Thyroid gland (tissue), 4 donors: ENCODE data around the gene GNG10.

Experiments used
- POLR2A ChIP-seq, 2 donors: fragments of 450-650 bp; IDR thresholded peaks; one replicate each; pipeline ENCODE4 v1.6.1; 2017; ENCODE audit warnings: antibody characterized with exemption in 2 of 2, mild to moderate bottlenecking in 2 of 2, moderate library complexity in 1 of 2
- TF ChIP-seq, protein P1 (sequence below), 6 experiments: fragments of 200-600 bp in 3 of 6; fragments of 450-650 bp in 3 of 6; sonication (generic) in 3 of 6; IDR thresholded peaks; one replicate each; pipeline ENCODE4 v1.5.1; 2016 to 2019; ENCODE audit warnings: antibody characterized with exemption in 6 of 6, mild to moderate bottlenecking in 2 of 6, inconsistent platforms in 1 of 6, moderate library complexity in 1 of 6

DNA sequence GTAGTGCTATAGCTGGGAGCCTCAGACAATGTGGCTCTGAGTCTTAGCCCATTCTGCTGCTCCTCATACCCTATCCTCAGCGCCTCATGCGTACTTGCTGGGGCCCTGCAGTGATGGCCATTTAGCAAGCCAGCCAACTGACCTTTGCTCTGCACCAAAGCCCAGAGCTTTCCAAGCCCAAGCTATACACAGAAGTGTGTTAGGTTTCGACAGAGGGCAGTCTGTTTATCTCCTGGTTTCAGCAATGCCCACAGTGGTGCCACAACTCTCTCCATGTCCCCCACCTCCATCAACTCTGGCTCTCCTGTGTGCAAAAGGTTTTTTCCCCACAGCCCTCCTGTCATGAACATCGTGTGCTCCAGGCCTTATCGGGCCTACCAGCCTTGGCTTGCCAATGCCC is 16.9 kb downstream of the GNG10 start:
- TF ChIP-seq, protein P1, sequence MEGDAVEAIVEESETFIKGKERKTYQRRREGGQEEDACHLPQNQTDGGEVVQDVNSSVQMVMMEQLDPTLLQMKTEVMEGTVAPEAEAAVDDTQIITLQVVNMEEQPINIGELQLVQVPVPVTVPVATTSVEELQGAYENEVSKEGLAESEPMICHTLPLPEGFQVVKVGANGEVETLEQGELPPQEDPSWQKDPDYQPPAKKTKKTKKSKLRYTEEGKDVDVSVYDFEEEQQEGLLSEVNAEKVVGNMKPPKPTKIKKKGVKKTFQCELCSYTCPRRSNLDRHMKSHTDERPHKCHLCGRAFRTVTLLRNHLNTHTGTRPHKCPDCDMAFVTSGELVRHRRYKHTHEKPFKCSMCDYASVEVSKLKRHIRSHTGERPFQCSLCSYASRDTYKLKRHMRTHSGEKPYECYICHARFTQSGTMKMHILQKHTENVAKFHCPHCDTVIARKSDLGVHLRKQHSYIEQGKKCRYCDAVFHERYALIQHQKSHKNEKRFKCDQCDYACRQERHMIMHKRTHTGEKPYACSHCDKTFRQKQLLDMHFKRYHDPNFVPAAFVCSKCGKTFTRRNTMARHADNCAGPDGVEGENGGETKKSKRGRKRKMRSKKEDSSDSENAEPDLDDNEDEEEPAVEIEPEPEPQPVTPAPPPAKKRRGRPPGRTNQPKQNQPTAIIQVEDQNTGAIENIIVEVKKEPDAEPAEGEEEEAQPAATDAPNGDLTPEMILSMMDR (IDR thresholded peaks at IDR 0.05) = no peak
- TF ChIP-seq POLR2A (IDR thresholded peaks at IDR 0.05) = no peak
